ENCODE results near the gene ST3GAL2. TPM values are rescaled to one million over a fixed set of nuclear protein-coding genes. Genes with fewer than 3 reads are reported as not detected.

Gene ST3GAL2, protein sequence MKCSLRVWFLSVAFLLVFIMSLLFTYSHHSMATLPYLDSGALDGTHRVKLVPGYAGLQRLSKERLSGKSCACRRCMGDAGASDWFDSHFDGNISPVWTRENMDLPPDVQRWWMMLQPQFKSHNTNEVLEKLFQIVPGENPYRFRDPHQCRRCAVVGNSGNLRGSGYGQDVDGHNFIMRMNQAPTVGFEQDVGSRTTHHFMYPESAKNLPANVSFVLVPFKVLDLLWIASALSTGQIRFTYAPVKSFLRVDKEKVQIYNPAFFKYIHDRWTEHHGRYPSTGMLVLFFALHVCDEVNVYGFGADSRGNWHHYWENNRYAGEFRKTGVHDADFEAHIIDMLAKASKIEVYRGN
- total RNA-seq: 35.1 and 37.5 TPM in 2 replicates

DNA sequence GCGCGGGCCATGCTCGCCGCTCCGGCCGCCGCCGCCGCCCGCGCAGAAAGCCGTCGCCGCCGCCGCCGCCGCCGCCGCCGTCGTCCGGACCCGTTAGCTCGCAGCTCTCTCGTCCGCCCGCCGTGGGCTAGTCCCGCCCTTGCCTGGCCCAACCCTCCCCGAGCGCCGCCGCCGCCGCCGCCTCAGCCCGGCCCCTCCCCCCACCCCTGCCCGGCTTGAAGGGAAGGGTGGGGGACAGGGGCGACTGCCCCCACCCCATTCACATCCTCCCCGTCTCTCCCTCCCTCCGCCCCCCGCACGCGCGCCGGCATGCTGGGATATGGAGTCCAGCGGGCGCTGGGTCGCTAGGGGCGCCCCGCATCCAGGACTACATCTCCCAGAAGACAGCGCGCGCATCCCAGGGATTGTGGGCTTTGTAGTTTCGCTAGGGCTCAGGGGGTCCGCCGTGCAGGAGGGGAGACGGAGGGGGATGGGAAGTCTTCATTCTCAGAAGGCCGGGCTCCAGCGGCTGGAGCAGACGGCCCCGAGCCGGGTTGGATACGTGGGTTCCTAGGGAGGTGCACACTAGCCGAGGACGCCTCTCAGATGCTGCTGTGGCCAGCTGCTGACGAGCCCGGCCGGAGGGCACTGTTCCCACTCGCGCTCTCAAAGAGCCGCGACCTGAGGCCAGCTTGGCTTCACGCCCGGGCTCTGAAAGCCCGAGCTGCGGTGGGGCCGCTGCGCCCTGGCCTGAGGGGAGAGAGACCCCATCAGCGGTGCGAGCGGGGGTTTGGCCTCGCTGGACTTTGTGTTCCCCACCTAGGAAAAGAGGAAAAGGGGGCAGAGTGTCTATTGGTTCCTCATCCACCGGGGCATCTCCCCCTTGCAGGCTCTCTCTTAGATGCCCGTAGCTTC lies at the start of gene ST3GAL2:
Gene ST3GAL2 (minus strand): TSS at position 132 of the 894 bp plus-strand sequence. CDS start 40,570 bp downstream, outside the sequence.

GRCh38 chr16:70454222-70455034 lies 15.5 kb upstream of the ST3GAL2 start, which contains the start of gene FCSK:
Gene FCSK (plus strand): TSS chr16:70454595. CDS start chr16:70463191, 8,596 bp downstream.

Other genes with a start within 250 kb of the ST3GAL2 start
- gene EXOSC6, start 187.2 kb downstream of the ST3GAL2 start, total RNA-seq: 16.5 and 23.6 TPM in 2 replicates
- gene AARS1, start 149.6 kb downstream of the ST3GAL2 start, total RNA-seq: 120 and 138 TPM in 2 replicates
- gene DDX19B, start 139.9 kb downstream of the ST3GAL2 start, total RNA-seq: 30.6 and 31.6 TPM in 2 replicates
- gene DDX19A, start 92.2 kb downstream of the ST3GAL2 start, total RNA-seq: 36.8 and 39.4 TPM in 2 replicates
- 9.0 and 20.5 TPM in 2 replicates for gene FCSK, start 15.5 kb upstream of the ST3GAL2 start, total RNA-seq
- 42.6 and 48.7 TPM in 2 replicates for gene COG4, start 84.5 kb upstream of the ST3GAL2 start, total RNA-seq
- 168 and 185 TPM in 2 replicates for gene SF3B3, start 84.7 kb upstream of the ST3GAL2 start, total RNA-seq
- gene IL34, start 207.5 kb upstream of the ST3GAL2 start, total RNA-seq: under 0.01 and 2.2 TPM in 2 replicates
- gene MTSS2, start 247.0 kb upstream of the ST3GAL2 start, total RNA-seq: 46.0 and 63.6 TPM in 2 replicates